GM18870 (cell line): ENCODE results near the gene MSANTD2.

Experiments used
- ATAC-seq: cut with Tn5 transposase; IDR thresholded peaks from one replicate; pipeline ENCODE4 v1.9.1; 2021; ENCODE audit warnings: moderate library complexity; ENCODE audit not compliant: unreplicated experiment

MSANTD2 gene

GRCh38 chr11:124739479-124740276 is 60.5 kb downstream of the MSANTD2 start, which contains the start of gene NRGN:
NRGN (plus strand) TSS chr11:124739942; CDS start chr11:124740085, 143 bp downstream.
- peak; percentile 80 for ATAC-seq

- no peak for ATAC-seq
Observed at GRCh38 chr11:124738713-124739478, 61.3 kb downstream of the MSANTD2 start.

GRCh38 chr11:124737638-124738305 is 62.4 kb downstream of the MSANTD2 start:
- no peak for ATAC-seq

GRCh38 chr11:124736736-124737135 is 63.5 kb downstream of the MSANTD2 start:
- ATAC-seq = no peak

GRCh38 chr11:124732230-124732629 is 68.0 kb downstream of the MSANTD2 start:
- no peak for ATAC-seq

GRCh38 chr11:124729571-124729970 is 70.6 kb downstream of the MSANTD2 start:
- ATAC-seq = no peak

- no peak for ATAC-seq
Observed at GRCh38 chr11:124728134-124728533, 72.1 kb downstream of the MSANTD2 start.

GRCh38 chr11:124727474-124727873 is 72.7 kb downstream of the MSANTD2 start:
- no peak for ATAC-seq

GRCh38 chr11:124725719-124726105 is 74.5 kb downstream of the MSANTD2 start:
- no peak for ATAC-seq

- ATAC-seq = peak; percentile 98
Observed at GRCh38 chr11:124724979-124725718, 75.1 kb downstream of the MSANTD2 start.

- no peak for ATAC-seq
Observed at GRCh38 chr11:124722176-124722575, 78.0 kb downstream of the MSANTD2 start.

- ATAC-seq = no peak
Observed at GRCh38 chr11:124719534-124719933, 80.7 kb downstream of the MSANTD2 start.

GRCh38 chr11:124718801-124719200 is 81.4 kb downstream of the MSANTD2 start:
- no peak for ATAC-seq

GRCh38 chr11:124717786-124718651 is 82.2 kb downstream of the MSANTD2 start:
- ATAC-seq = no peak

- ATAC-seq = peak; percentile 70
Observed at GRCh38 chr11:124717421-124717785, 82.8 kb downstream of the MSANTD2 start.

GRCh38 chr11:124716591-124716990 is 83.6 kb downstream of the MSANTD2 start:
- ATAC-seq = no peak
